GM23248 (cell line): Measurements from ENCODE around the gene KRT78. TPM values are rescaled to one million over a fixed set of nuclear protein-coding genes. Genes with fewer than 3 reads are reported as not detected.

ENCODE experiments used
- DNase-seq: peaks from one replicate; pipeline ENCODE4 v3.0.0-alpha.2; 2015
- H2AFZ ChIP-seq: fragments of 200-600 bp; sonication (generic); 2 replicates; pipeline ENCODE4 v1.6.1; 2016; ENCODE audit warnings: antibody characterized with exemption
- H3F3A ChIP-seq: fragments of 200-600 bp; sonication (generic); 2 replicates; pipeline ENCODE4 v1.6.1; 2016; ENCODE audit warnings: mild to moderate bottlenecking, antibody characterized with exemption, mixed run types; ENCODE audit not compliant: insufficient read depth
- H3K27ac ChIP-seq: fragments of 200-600 bp; sonication (generic); 2 replicates; pipeline ENCODE4 v1.5.1; 2016; ENCODE audit warnings: mild to moderate bottlenecking
- H3K27me3 ChIP-seq: fragments of 200-600 bp; sonication (generic); replicated peaks from 2 replicates; pipeline ENCODE4 v1.6.1; 2016; ENCODE audit warnings: mild to moderate bottlenecking; ENCODE audit not compliant: insufficient read depth
- H3K36me3 ChIP-seq: fragments of 200-600 bp; sonication (generic); 2 replicates; pipeline ENCODE4 v1.6.1; 2016; ENCODE audit warnings: low read depth, mild to moderate bottlenecking
- H3K4me1 ChIP-seq: fragments of 200-600 bp; sonication (generic); 2 replicates; pipeline ENCODE4 v1.6.1; 2016; ENCODE audit warnings: mild to moderate bottlenecking; ENCODE audit not compliant: insufficient read depth
- H3K4me2 ChIP-seq: fragments of 200-600 bp; sonication (generic); one replicate; pipeline ENCODE4 v1.6.1; 2016; ENCODE audit warnings: mild to moderate bottlenecking; ENCODE audit not compliant: unreplicated experiment
- H3K4me3 ChIP-seq: fragments of 200-600 bp; sonication (generic); 2 replicates; pipeline ENCODE4 v1.5.1; 2016; ENCODE audit warnings: mild to moderate bottlenecking
- H3K79me2 ChIP-seq: fragments of 200-600 bp; sonication (generic); 2 replicates; pipeline ENCODE4 v1.6.1; 2016; ENCODE audit warnings: mild to moderate bottlenecking; ENCODE audit not compliant: insufficient read depth
- H3K9ac ChIP-seq: fragments of 200-600 bp; sonication (generic); 2 replicates; pipeline ENCODE4 v1.6.1; 2016; ENCODE audit warnings: mild to moderate bottlenecking
- H3K9me2 ChIP-seq: fragments of 200-600 bp; sonication (generic); 2 replicates; pipeline ENCODE4 v1.6.1; 2016; ENCODE audit warnings: mixed run types, mild to moderate bottlenecking, moderate library complexity; ENCODE audit not compliant: insufficient read depth
- H3K9me3 ChIP-seq: fragments of 200-600 bp; sonication (generic); one replicate; pipeline ENCODE4 v1.6.1; 2017; ENCODE audit warnings: low read depth
- H4K20me1 ChIP-seq: fragments of 200-600 bp; sonication (generic); 2 replicates; pipeline ENCODE4 v1.6.0; 2016; ENCODE audit not compliant: insufficient read depth
- EZH2 ChIP-seq: fragments of 200-600 bp; sonication (generic); IDR thresholded peaks from 2 replicates; pipeline ENCODE4 v1.6.1; 2018; ENCODE audit warnings: antibody characterized with exemption, mild to moderate bottlenecking; ENCODE audit not compliant: insufficient read depth, poor library complexity, severe bottlenecking
- EZH2phosphoT487 ChIP-seq: fragments of 200-600 bp; sonication (generic); IDR thresholded peaks from 2 replicates; pipeline ENCODE4 v1.6.1; 2018; ENCODE audit warnings: antibody characterized with exemption, moderate library complexity, mild to moderate bottlenecking, low read depth; ENCODE audit not compliant: insufficient read depth
- WGBS, 2 experiments: methylation state at CpG; one replicate each; pipeline ENCODE4 v1.1.6; 2015 to 2017; ENCODE audit warnings: low lambda C conversion rate in 2 of 2, low coverage in 1 of 2; ENCODE audit errors: missing lambda C conversion rate in 2 of 2; 5-methylcytosine and 5-hydroxymethylcytosine counted together
- in situ Hi-C: fragments of 300-500 bp; cut with MboI; formaldehyde crosslinking; loops from 2 replicates; pipeline ENCODE4 v1.15.0; 2020
- polyA plus RNA-seq: library from polyadenylated mRNA; unstranded; fragments of >200 nt; fragmentation: Nextera tagmentation; extraction: Ambion mirVana; gene quantifications from 2 replicates; pipeline ENCODE4 v1.2.1, GENCODE V29; 2016
- total RNA-seq: library from RNA; depleted of rRNA; stranded (reverse); fragments of >200 nt; shearing (Covaris generic); gene quantifications from 2 replicates; pipeline ENCODE4 v1.2.3, GENCODE V29; 2014; rRNA removed

KRT78 gene
- total and polyA plus RNA-seq, 2 experiments from 2014 or later, result not detected

GRCh38 chr12:52789637-52790426 is 59.0 kb downstream of the KRT78 start:
- TF ChIP-seq EZH2, result no peak
- no peak for TF ChIP-seq EZH2phosphoT487

GRCh38 chr12:52788876-52789636 is 59.7 kb downstream of the KRT78 start:
- 0 out of 2 replicates have a peak, but pooled peaks cover under 1% of the 10 kb centered on the region for H3K4me1 ChIP-seq
- WGBS, 2 experiments, result 79 to 84% methylated on average over 11 of the region's 11 CpGs

More at GRCh38 chr12:52789637-52790426, 59.0 kb downstream of the KRT78 start:
- Histone ChIP-seq H3K4me1 (peaks cover 8% of the 10 kb centered on the region), H2AFZ (no peak overlapping the region), H3F3A (no peaks in the 10 kb centered on the region), H3K79me2 (no peaks in the 10 kb centered on the region), H3K4me3 (no peak overlapping the region), H3K27ac (no peak overlapping the region), H3K9me3 (no peaks in the 10 kb centered on the region), H3K36me3 (no peaks in the 10 kb centered on the region), H3K9ac (no peak overlapping the region), H3K27me3 (peaks cover 61% of the 10 kb centered on the region), H3K9me2 (no peaks in the 10 kb centered on the region), H4K20me1 (no peaks in the 10 kb centered on the region), H3K4me2 (peak overlapping the region; percentile 43)
- peak; percentile 28 for DNase-seq
- 16 to 20% methylated on average over 46 of the region's 50 CpGs for WGBS, 2 experiments
- in situ Hi-C loops, result no loop called here

GRCh38 chr12:52788192-52788875 is 60.5 kb downstream of the KRT78 start:
- TF ChIP-seq EZH2phosphoT487 (no peak), EZH2 (no peak)
- in situ Hi-C loops, result no loop called here
- H3K9me2 ChIP-seq, result no peaks in the 10 kb centered on the region
- no peak overlapping the region for H3K4me2 ChIP-seq
- H2AFZ ChIP-seq, result no peak overlapping the region
- no peak overlapping the region for H3K9ac ChIP-seq
- H3K79me2 ChIP-seq, result no peaks in the 10 kb centered on the region
- H3K4me3 ChIP-seq, result no peak overlapping the region
- no peak for DNase-seq
- H3K27me3 ChIP-seq, result peaks cover 69% of the 10 kb centered on the region
- no peak overlapping the region for H3K27ac ChIP-seq
- no peaks in the 10 kb centered on the region for H4K20me1 ChIP-seq
- WGBS, 2 experiments, result 62 to 70% methylated on average over 6 of the region's 6 CpGs
- no peaks in the 10 kb centered on the region for H3F3A ChIP-seq
- no peaks in the 10 kb centered on the region for H3K4me1 ChIP-seq
- no peaks in the 10 kb centered on the region for H3K36me3 ChIP-seq
- no peaks in the 10 kb centered on the region for H3K9me3 ChIP-seq

More at GRCh38 chr12:52788876-52789636, 59.7 kb downstream of the KRT78 start:
- Histone ChIP-seq H3K27me3 (peaks cover 63% of the 10 kb centered on the region), H3K79me2 (no peaks in the 10 kb centered on the region), H3K9ac (no peak overlapping the region), H4K20me1 (no peaks in the 10 kb centered on the region), H3K27ac (no peak overlapping the region), H3K9me2 (no peaks in the 10 kb centered on the region), H2AFZ (no peak overlapping the region), H3K4me2 (no peak overlapping the region), H3F3A (no peaks in the 10 kb centered on the region), H3K36me3 (no peaks in the 10 kb centered on the region), H3K9me3 (no peaks in the 10 kb centered on the region), H3K4me3 (no peak overlapping the region)
- TF ChIP-seq EZH2phosphoT487 (no peak), EZH2 (no peak)
- no peak for DNase-seq
- in situ Hi-C loops, result no loop called here

Other genes starting within 250 kb of the KRT78 start
- gene KRT72, start 247.5 kb downstream of the KRT78 start, total RNA-seq, result not detected in 2 replicates
- gene KRT72, start 247.5 kb downstream of the KRT78 start, polyA plus RNA-seq, result not detected in 2 replicates
- gene KRT73, start 230.4 kb downstream of the KRT78 start, total RNA-seq, result not detected in 2 replicates
- not detected in 2 replicates for gene KRT73, start 230.4 kb downstream of the KRT78 start, polyA plus RNA-seq
- not detected in 2 replicates for gene KRT2, start 196.8 kb downstream of the KRT78 start, total RNA-seq
- not detected in 2 replicates for gene KRT2, start 196.8 kb downstream of the KRT78 start, polyA plus RNA-seq
- gene KRT1, start 168.6 kb downstream of the KRT78 start, total RNA-seq, result not detected in 2 replicates
- not detected in 2 replicates for gene KRT1, start 168.6 kb downstream of the KRT78 start, polyA plus RNA-seq
- not detected in 2 replicates for gene KRT77, start 145.5 kb downstream of the KRT78 start, total RNA-seq
- gene KRT77, start 145.5 kb downstream of the KRT78 start, polyA plus RNA-seq, result not detected in 2 replicates
- gene KRT76, start 71.6 kb downstream of the KRT78 start, total RNA-seq, result not detected in 2 replicates
- gene KRT76, start 71.6 kb downstream of the KRT78 start, polyA plus RNA-seq, result not detected in 2 replicates
- gene KRT3, start 52.9 kb downstream of the KRT78 start, total RNA-seq, result not detected in 2 replicates
- not detected in 2 replicates for gene KRT3, start 52.9 kb downstream of the KRT78 start, polyA plus RNA-seq
- 0.22 TPM in 1 of 2 replicates, not detected in the other for gene KRT4, start 34.9 kb downstream of the KRT78 start, total RNA-seq
- 0.13 TPM in 1 of 2 replicates, not detected in the other for gene KRT4, start 34.9 kb downstream of the KRT78 start, polyA plus RNA-seq
- not detected in 2 replicates for gene KRT79, start 14.7 kb downstream of the KRT78 start, total RNA-seq
- 0.15 TPM in 1 of 2 replicates, not detected in the other for gene KRT79, start 14.7 kb downstream of the KRT78 start, polyA plus RNA-seq
- gene KRT8, start 56.1 kb upstream of the KRT78 start, total RNA-seq, result 5.5 and 12.9 TPM in 2 replicates
- gene KRT8, start 56.1 kb upstream of the KRT78 start, polyA plus RNA-seq, result 17.5 and 19.8 TPM in 2 replicates
- 69.9 and 83.8 TPM in 2 replicates for gene KRT18, start 100.1 kb upstream of the KRT78 start, total RNA-seq
- gene KRT18, start 100.1 kb upstream of the KRT78 start, polyA plus RNA-seq, result 141 TPM in 2 replicates
- 436 and 501 TPM in 2 replicates for gene EIF4B, start 157.5 kb upstream of the KRT78 start, total RNA-seq
- gene EIF4B, start 157.5 kb upstream of the KRT78 start, polyA plus RNA-seq, result 73.4 and 74.8 TPM in 2 replicates
- 41.6 and 48.6 TPM in 2 replicates for gene TNS2, start 201.1 kb upstream of the KRT78 start, total RNA-seq
- 24.1 and 26.1 TPM in 2 replicates for gene TNS2, start 201.1 kb upstream of the KRT78 start, polyA plus RNA-seq
- 42.5 and 48.7 TPM in 2 replicates for gene SPRYD3, start 230.4 kb upstream of the KRT78 start, total RNA-seq
- gene SPRYD3, start 230.4 kb upstream of the KRT78 start, polyA plus RNA-seq, result 54.7 and 55.5 TPM in 2 replicates
- gene IGFBP6, start 248.7 kb upstream of the KRT78 start, total RNA-seq, result 1,132 and 1,614 TPM in 2 replicates
- gene IGFBP6, start 248.7 kb upstream of the KRT78 start, polyA plus RNA-seq, result 1,827 and 1,899 TPM in 2 replicates